ENCODE results near the gene SUSD2. TPM values are rescaled to one million over a fixed set of nuclear protein-coding genes. Genes with fewer than 3 reads are reported as not detected.

The SUSD2 gene
- total and polyA plus RNA-seq, 2 of the 8 experiments (the other 6 are each of a cell fraction or from before 2014, with no cell fraction given) = 2.0 to 4.8 TPM

DNA sequence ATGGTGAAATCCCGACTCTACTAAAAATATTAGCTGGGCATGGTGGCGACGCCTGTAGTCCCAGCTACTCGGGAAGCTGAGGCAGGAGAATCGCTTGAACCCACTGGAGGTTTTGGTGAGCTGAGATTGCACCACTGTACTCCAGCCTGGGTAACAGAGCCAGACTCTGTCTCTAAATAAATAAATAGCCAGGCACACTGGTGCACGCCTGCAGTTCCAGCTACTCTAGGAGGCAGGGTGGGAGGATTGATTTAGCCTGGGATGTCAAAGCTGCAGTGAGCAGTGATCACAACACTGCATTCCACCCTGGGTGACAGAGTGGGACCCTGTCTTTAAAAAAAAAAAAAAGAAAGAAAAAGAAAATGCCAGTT is 17.4 kb downstream of the SUSD2 start:
- Histone ChIP-seq H2BK20ac (ENCODE audit: low read length) (no peak overlapping the region), H2BK15ac (ENCODE audit: low read length) (no peak overlapping the region), H3K4me3 (ENCODE audit: extremely low read depth in 1 of 4, insufficient read depth in 2 of 4, low read depth in 3 of 4, low read length in 4 of 4) (no peak overlapping the region), H3K4me1 (replicated peaks in 1 of 4; ENCODE audit: control insufficient read depth in 3 of 4, insufficient read depth in 4 of 4, low read length in 3 of 4) (no peaks in the 10 kb centered on the region), H3K36me3 (ENCODE audit: control insufficient read depth in 2 of 4, insufficient read depth in 4 of 4, low read length in 3 of 4) (no peaks in the 10 kb centered on the region), H4K20me1 (replicated peaks in 1 of 2; ENCODE audit: control insufficient read depth in 1 of 2, insufficient read depth in 2 of 2, low read length in 2 of 2) (no peaks in the 10 kb centered on the region), H3K27ac (ENCODE audit: low read depth, low read length) (no peak overlapping the region), H3K4me2 (ENCODE audit: insufficient read depth in 1 of 2, low read depth in 2 of 2, low read length in 2 of 2) (no peak overlapping the region), H4K5ac (ENCODE audit: insufficient read length, low read depth, low read length) (no peak overlapping the region), H3K56ac (replicated peaks; ENCODE audit: insufficient read length, low read depth, low read length) (no peak overlapping the region), H3K79me1 (ENCODE audit: low read depth, low read length) (no peaks in the 10 kb centered on the region), H4K8ac (ENCODE audit: extremely low read depth, insufficient read depth, low read length) (no peak overlapping the region), H2BK120ac (replicated peaks; ENCODE audit: low read depth, low read length) (no peak overlapping the region), H3K18ac (ENCODE audit: extremely low read depth, low read length) (no peak overlapping the region), H3K4ac (replicated peaks; ENCODE audit: insufficient read length, low read depth, low read length) (no peak overlapping the region), H3K23ac (ENCODE audit: insufficient read length) (no peak overlapping the region), H2BK12ac (ENCODE audit: low read depth, low read length) (no peak overlapping the region), H2AFZ (ENCODE audit: low read length) (no peak overlapping the region), H4K91ac (replicated peaks; ENCODE audit: insufficient read length, low read length) (no peak overlapping the region), H2BK5ac (ENCODE audit: low read depth, low read length) (no peak overlapping the region), H3K14ac (ENCODE audit: insufficient read length) (no peak overlapping the region), H3K9ac (replicated peaks in 1 of 4; ENCODE audit: extremely low read depth in 1 of 4, low read depth in 3 of 4, low read length in 3 of 4) (no peak overlapping the region), H2AK5ac (ENCODE audit: low read depth, low read length) (no peak overlapping the region), H3K23me2 (ENCODE audit: low read depth, low read length) (no peaks in the 10 kb centered on the region), H3K79me2 (ENCODE audit: control insufficient read depth in 1 of 2, insufficient read depth in 2 of 2, low read length in 2 of 2) (no peaks in the 10 kb centered on the region), H3K9me3 (ENCODE audit: insufficient read depth in 2 of 2, low read depth in 1 of 2, low read length in 1 of 2) (no peaks in the 10 kb centered on the region), H3K27me3 (replicated peaks in 1 of 4; ENCODE audit: control insufficient read depth in 3 of 4, extremely low read depth in 1 of 4, insufficient read depth in 3 of 4, low read length in 3 of 4) (no peaks in the 10 kb centered on the region)
- ChIA-PET CTCF (ENCODE audit: partially characterized antibody) (interaction anchor here (1.1 to 6.0 kb wide), 7 partner anchors 8 to 44 kb away, joined by 3 to 43 read pairs (median 4); no protein-coding TSS in a partner anchor), POLR2A (ENCODE audit: partially characterized antibody) (interaction anchor here (1.4 kb wide), 1 partner anchor 13 kb away, joined by 4 read pairs; no protein-coding TSS in a partner anchor)
- no peak for DNase-seq (ENCODE audit: low read depth in 1 of 2, low spot score in 2 of 2)
- WGBS, 2 experiments (ENCODE audit: extremely low coverage in 1 of 2, insufficient coverage in 1 of 2, insufficient read length in 1 of 2, insufficient replicate concordance in 2 of 2, low coverage in 1 of 2, low lambda C conversion rate in 2 of 2, missing lambda C conversion rate in 1 of 2) = 82% methylated on average over 6 of the region's 6 CpGs; no CpG with 5 or more reads in 1 of the 2 experiments
- no peak for FAIRE-seq
- no peak for TF ChIP-seq RXRA (IDR thresholded peaks at IDR 0.05; ENCODE audit: insufficient read depth, low read depth, low read length)
- TF ChIP-seq, protein P1, sequence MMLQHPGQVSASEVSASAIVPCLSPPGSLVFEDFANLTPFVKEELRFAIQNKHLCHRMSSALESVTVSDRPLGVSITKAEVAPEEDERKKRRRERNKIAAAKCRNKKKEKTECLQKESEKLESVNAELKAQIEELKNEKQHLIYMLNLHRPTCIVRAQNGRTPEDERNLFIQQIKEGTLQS (IDR thresholded peaks at IDR 0.05; ENCODE audit: insufficient read depth, low read depth, low read length) = no peak
- TF ChIP-seq POU5F1 (IDR thresholded peaks at IDR 0.05; ENCODE audit: low read depth, low read length) = no peak
- no peak for TF ChIP-seq TCF12 (IDR thresholded peaks at IDR 0.05; ENCODE audit: low read depth, low read length)
- no peak for TF ChIP-seq BCL11A (IDR thresholded peaks at IDR 0.05; ENCODE audit: low read depth in 2 of 2, low read length in 2 of 2)
- no peak for TF ChIP-seq BACH1 (IDR thresholded peaks at IDR 0.05; ENCODE audit: low read length)
- TF ChIP-seq HDAC2 (IDR thresholded peaks at IDR 0.05; ENCODE audit: borderline replicate concordance in 1 of 2, low read depth in 2 of 2, low read length in 2 of 2) = no peak
- TF ChIP-seq, protein P2, sequence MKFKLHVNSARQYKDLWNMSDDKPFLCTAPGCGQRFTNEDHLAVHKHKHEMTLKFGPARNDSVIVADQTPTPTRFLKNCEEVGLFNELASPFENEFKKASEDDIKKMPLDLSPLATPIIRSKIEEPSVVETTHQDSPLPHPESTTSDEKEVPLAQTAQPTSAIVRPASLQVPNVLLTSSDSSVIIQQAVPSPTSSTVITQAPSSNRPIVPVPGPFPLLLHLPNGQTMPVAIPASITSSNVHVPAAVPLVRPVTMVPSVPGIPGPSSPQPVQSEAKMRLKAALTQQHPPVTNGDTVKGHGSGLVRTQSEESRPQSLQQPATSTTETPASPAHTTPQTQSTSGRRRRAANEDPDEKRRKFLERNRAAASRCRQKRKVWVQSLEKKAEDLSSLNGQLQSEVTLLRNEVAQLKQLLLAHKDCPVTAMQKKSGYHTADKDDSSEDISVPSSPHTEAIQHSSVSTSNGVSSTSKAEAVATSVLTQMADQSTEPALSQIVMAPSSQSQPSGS (IDR thresholded peaks at IDR 0.05; ENCODE audit: low read length) = no peak
- no peak for TF ChIP-seq FOSL1 (IDR thresholded peaks at IDR 0.05; ENCODE audit: insufficient read depth, low read depth, low read length)
